ENCODE data around the gene ERC1.

The ERC1 gene

DNA sequence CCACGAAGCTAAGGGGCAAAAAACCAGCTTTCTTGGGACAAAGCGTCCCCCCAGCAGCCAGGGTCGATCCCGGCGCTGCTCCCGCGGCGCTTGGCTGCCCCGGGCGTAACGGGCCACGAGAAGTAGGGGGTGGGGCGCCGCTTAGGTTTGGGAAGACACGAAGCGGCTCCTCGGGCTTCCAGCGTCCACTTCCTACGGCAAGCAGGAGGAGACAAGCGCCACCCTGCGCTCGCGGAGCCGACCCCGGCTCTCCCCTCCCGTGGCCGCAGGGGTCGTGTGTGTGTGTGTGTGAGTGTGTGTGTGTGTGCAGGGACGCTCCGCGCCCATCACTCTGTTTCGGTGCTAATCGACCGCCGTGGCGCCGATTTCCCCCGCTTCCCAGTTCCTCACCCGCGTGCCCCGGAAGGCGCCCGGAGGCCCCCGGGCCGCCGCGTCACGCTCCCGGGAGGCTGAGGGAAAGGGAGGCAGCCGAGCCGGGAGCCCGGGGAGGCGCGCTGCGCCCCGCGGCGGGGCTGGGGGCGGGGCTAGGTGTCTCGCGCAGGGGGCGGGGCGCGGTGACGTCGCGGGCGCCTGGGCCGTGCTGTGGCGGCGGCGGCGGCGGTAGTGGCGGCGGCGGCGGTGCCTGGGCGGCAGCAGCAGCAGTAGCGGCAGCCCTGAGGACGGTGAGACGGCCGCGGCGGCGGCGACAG lies at the start of gene ERC1:
Gene ERC1 (plus strand): TSS at position 563 of the 689 bp plus-strand sequence. CDS start 36,681 bp downstream, outside the sequence.
- TF ChIP-seq, protein P1, sequence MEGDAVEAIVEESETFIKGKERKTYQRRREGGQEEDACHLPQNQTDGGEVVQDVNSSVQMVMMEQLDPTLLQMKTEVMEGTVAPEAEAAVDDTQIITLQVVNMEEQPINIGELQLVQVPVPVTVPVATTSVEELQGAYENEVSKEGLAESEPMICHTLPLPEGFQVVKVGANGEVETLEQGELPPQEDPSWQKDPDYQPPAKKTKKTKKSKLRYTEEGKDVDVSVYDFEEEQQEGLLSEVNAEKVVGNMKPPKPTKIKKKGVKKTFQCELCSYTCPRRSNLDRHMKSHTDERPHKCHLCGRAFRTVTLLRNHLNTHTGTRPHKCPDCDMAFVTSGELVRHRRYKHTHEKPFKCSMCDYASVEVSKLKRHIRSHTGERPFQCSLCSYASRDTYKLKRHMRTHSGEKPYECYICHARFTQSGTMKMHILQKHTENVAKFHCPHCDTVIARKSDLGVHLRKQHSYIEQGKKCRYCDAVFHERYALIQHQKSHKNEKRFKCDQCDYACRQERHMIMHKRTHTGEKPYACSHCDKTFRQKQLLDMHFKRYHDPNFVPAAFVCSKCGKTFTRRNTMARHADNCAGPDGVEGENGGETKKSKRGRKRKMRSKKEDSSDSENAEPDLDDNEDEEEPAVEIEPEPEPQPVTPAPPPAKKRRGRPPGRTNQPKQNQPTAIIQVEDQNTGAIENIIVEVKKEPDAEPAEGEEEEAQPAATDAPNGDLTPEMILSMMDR (IDR thresholded peaks at IDR 0.05): no peak
- peaks cover 19 to 23% of the 10 kb centered on the region in 2 experiments for H3K4me1 ChIP-seq (ENCODE audit: control insufficient read depth in 1 of 2, insufficient read depth in 1 of 2, low read depth in 1 of 2, low read length in 1 of 2)
- H3K36me3 ChIP-seq: no peaks in the 10 kb centered on the region

DNA sequence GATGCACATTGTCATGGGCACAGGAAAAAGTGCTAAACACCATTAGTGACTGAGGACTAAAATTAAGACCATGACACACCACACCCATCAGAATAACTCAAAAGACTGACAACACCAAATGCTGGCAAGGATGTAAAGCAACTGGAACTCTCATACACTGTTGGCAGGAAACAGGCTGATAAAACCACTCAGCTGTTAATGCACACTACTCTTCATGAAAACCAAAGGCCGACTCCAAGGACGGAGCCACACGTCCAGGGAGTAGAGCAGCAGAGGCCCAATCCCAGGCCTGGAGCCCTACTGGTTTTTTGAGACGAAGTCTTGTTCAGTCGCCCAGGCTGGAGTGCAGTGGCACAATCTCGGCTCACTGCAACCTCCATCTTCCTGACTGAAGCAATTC lies 48.0 kb upstream of the ERC1 start:
- H3K4me3 ChIP-seq (ENCODE audit: low read depth in 1 of 2, low read length in 1 of 2): no peak overlapping the region
- TF ChIP-seq, protein P1 (IDR thresholded peaks at IDR 0.05): no peak
- H3K9me3 ChIP-seq: no peaks in the 10 kb centered on the region
- no peaks in the 10 kb centered on the region for H3K36me3 ChIP-seq
- H3K27ac ChIP-seq: no peak overlapping the region
- no peaks in the 10 kb centered on the region for H3K27me3 ChIP-seq
- H3K4me1 ChIP-seq (ENCODE audit: control insufficient read depth in 1 of 2, insufficient read depth in 1 of 2, low read depth in 1 of 2, low read length in 1 of 2): no peaks in the 10 kb centered on the region

More for the DNA sequence above, at the start of gene ERC1:
- Histone ChIP-seq H3K27me3 (no peaks in the 10 kb centered on the region), H3K27ac (peak within 1 kb of the TSS; percentile 86), H3K9me3 (no peaks in the 10 kb centered on the region), H3K4me3 (ENCODE audit: low read depth in 1 of 2, low read length in 1 of 2) (peak within 1 kb of the TSS; percentile 66 to 96)

DNA sequence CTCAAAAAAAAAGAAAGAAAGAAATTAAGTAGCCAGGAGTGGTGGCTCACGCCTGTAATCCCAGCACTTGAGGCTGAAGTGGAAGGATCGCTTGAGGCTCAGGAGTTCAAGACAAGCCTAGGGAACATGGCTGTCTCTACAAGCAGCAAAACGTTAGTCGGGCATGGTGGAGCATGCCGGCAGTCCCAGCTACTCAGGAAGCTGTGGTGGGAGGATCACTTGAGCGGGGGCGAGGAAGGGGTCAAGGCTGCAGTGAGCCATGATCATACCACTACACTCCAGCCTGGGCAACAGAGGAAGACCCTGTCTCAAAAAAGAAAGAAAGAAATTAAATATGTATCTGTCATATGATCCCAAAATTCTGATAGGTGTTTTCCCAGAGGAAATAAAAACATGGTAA lies 46.8 kb upstream of the ERC1 start:
- TF ChIP-seq, protein P1 (IDR thresholded peaks at IDR 0.05): no peak
- Histone ChIP-seq H3K27ac (no peak overlapping the region), H3K27me3 (no peaks in the 10 kb centered on the region), H3K9me3 (no peaks in the 10 kb centered on the region), H3K4me1 (ENCODE audit: control insufficient read depth in 1 of 2, insufficient read depth in 1 of 2, low read depth in 1 of 2, low read length in 1 of 2) (peaks cover 6 to 11% of the 10 kb centered on the region in 2 experiments), H3K4me3 (ENCODE audit: low read depth in 1 of 2, low read length in 1 of 2) (no peak overlapping the region), H3K36me3 (no peaks in the 10 kb centered on the region)

DNA sequence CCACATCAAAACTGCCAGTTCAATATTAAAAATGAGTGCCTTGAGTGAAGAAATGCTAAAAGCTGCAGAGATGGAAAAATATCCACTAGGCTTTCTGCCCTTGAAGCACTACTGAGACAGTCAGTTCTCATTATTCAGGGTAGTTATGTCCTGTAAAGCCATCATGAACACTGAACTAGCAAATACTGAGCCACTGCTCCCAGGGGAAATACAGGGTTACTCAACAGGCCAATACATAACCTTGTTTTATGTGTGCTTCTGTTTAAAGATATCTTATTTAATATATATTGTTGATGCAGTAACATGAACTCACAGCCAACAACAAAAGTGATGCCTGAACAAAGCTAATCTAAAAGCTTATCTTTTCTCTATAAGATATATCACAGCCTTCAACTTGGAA lies 44.8 kb upstream of the ERC1 start:
- TF ChIP-seq, protein P1 (IDR thresholded peaks at IDR 0.05): no peak
- H3K36me3 ChIP-seq: no peaks in the 10 kb centered on the region
- H3K27ac ChIP-seq: no peak overlapping the region
- H3K4me3 ChIP-seq (ENCODE audit: low read depth in 1 of 2, low read length in 1 of 2): no peak overlapping the region
- H3K9me3 ChIP-seq: no peaks in the 10 kb centered on the region
- no peaks in the 10 kb centered on the region for H3K27me3 ChIP-seq
- peaks cover 12 to 18% of the 10 kb centered on the region in 2 experiments for H3K4me1 ChIP-seq (ENCODE audit: control insufficient read depth in 1 of 2, insufficient read depth in 1 of 2, low read depth in 1 of 2, low read length in 1 of 2)

DNA sequence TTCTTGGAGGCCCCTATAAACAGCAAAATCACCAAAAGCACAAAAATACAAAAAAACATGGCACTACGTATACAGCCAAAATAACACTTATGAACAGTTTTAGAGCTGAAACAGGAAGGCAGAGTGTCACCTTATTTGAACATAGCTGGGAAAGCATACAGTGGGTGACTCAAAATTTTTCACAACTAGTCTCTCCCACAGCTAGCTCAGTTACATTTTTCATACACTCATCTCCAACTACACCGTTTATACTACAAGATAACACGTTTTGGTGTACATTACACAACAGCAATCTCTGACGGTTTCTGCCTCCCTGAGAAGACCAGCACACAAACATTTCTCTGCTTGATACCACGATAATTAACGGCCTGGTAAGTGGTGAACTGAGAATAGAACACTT lies 44.4 kb upstream of the ERC1 start:
- TF ChIP-seq, protein P1 (IDR thresholded peaks at IDR 0.05): no peak
- H3K9me3 ChIP-seq: no peaks in the 10 kb centered on the region

More for the DNA sequence above, 44.4 kb upstream of the ERC1 start:
- Histone ChIP-seq H3K27ac (no peak overlapping the region), H3K4me3 (ENCODE audit: low read depth in 1 of 2, low read length in 1 of 2) (no peak overlapping the region), H3K27me3 (no peaks in the 10 kb centered on the region), H3K36me3 (no peaks in the 10 kb centered on the region), H3K4me1 (ENCODE audit: control insufficient read depth in 1 of 2, insufficient read depth in 1 of 2, low read depth in 1 of 2, low read length in 1 of 2) (peaks cover 12 to 18% of the 10 kb centered on the region in 2 experiments)
